ES-I3 (cell line): ENCODE results near the gene RTL10.

Source experiments
- H3K36me3 ChIP-seq: 2 replicates; pipeline ENCODE4 v1.6.1; 2013; ENCODE audit warnings: mild to moderate bottlenecking, low read length, control low read depth, moderate library complexity; ENCODE audit not compliant: insufficient read depth
- H3K4me1 ChIP-seq: 2 replicates; pipeline ENCODE4 v1.6.1; 2013; ENCODE audit warnings: mild to moderate bottlenecking, control low read depth, low read length; ENCODE audit not compliant: insufficient read depth
- H3K9ac ChIP-seq: 2 replicates; pipeline ENCODE4 v1.6.1; 2013; ENCODE audit warnings: low read depth, mild to moderate bottlenecking, low read length, moderate library complexity
- H3K9me3 ChIP-seq: 2 replicates; pipeline ENCODE4 v1.6.1; 2013; ENCODE audit warnings: mild to moderate bottlenecking, low read length, moderate library complexity; ENCODE audit not compliant: control insufficient read depth, insufficient read depth

Gene RTL10

GRCh38 chr22:19875531-19876313 lies 21.0 kb upstream of the RTL10 start:
- Histone ChIP-seq H3K4me1 (peaks cover 15% of the 10 kb centered on the region; the same call in 1 of the 2 replicates), H3K9ac (no peak overlapping the region), H3K9me3 (no peaks in the 10 kb centered on the region), H3K36me3 (peaks cover 15% of the 10 kb centered on the region)

GRCh38 chr22:19875061-19875530 lies 20.4 kb upstream of the RTL10 start:
- H3K9me3 ChIP-seq: no peaks in the 10 kb centered on the region
- no peak overlapping the region for H3K9ac ChIP-seq
- H3K36me3 ChIP-seq: peaks cover 15% of the 10 kb centered on the region
- H3K4me1 ChIP-seq: peaks cover 9% of the 10 kb centered on the region; the same call in 1 of the 2 replicates

GRCh38 chr22:19874307-19875060 lies 19.8 kb upstream of the RTL10 start:
- H3K9ac ChIP-seq: no peak overlapping the region
- no peaks in the 10 kb centered on the region for H3K9me3 ChIP-seq
- peaks cover 15% of the 10 kb centered on the region for H3K36me3 ChIP-seq
- H3K4me1 ChIP-seq: peaks cover 3% of the 10 kb centered on the region; the same call in 1 of the 2 replicates

GRCh38 chr22:19873960-19874306 lies 19.3 kb upstream of the RTL10 start:
- H3K9me3 ChIP-seq: no peaks in the 10 kb centered on the region
- peaks cover 3% of the 10 kb centered on the region; the same call in 1 of the 2 replicates for H3K4me1 ChIP-seq
- H3K9ac ChIP-seq: no peak overlapping the region
- peaks cover 15% of the 10 kb centered on the region for H3K36me3 ChIP-seq

- H3K4me1 ChIP-seq: peaks cover 7% of the 10 kb centered on the region; the same call in 1 of the 2 replicates
- peaks cover 14% of the 10 kb centered on the region for H3K36me3 ChIP-seq
- no peaks in the 10 kb centered on the region for H3K9me3 ChIP-seq
- no peak overlapping the region for H3K9ac ChIP-seq
Observed at GRCh38 chr22:19873138-19873959, 18.7 kb upstream of the RTL10 start.

GRCh38 chr22:19872779-19873137 lies 18.1 kb upstream of the RTL10 start:
- H3K36me3 ChIP-seq: peaks cover 8% of the 10 kb centered on the region; the same call in 1 of the 2 replicates
- H3K9ac ChIP-seq: no peak overlapping the region
- peaks cover 5% of the 10 kb centered on the region; the same call in 1 of the 2 replicates for H3K4me1 ChIP-seq
- H3K9me3 ChIP-seq: no peaks in the 10 kb centered on the region

GRCh38 chr22:19871845-19872778 lies 17.4 kb upstream of the RTL10 start:
- no peaks in the 10 kb centered on the region for H3K9me3 ChIP-seq
- no peak overlapping the region for H3K9ac ChIP-seq
- H3K36me3 ChIP-seq: peaks cover 3% of the 10 kb centered on the region; the same call in 1 of the 2 replicates
- peaks cover 5% of the 10 kb centered on the region; the same call in 1 of the 2 replicates for H3K4me1 ChIP-seq

GRCh38 chr22:19871023-19871844 lies 16.6 kb upstream of the RTL10 start:
- no peaks in the 10 kb centered on the region for H3K9me3 ChIP-seq
- peaks cover 2% of the 10 kb centered on the region; the same call in 1 of the 2 replicates for H3K36me3 ChIP-seq
- H3K9ac ChIP-seq: no peak overlapping the region
- peaks cover 5% of the 10 kb centered on the region; the same call in 1 of the 2 replicates for H3K4me1 ChIP-seq

- peaks cover 5% of the 10 kb centered on the region; the same call in 1 of the 2 replicates for H3K4me1 ChIP-seq
- H3K9ac ChIP-seq: no peak overlapping the region
- no peaks in the 10 kb centered on the region for H3K9me3 ChIP-seq
- H3K36me3 ChIP-seq: no peaks in the 10 kb centered on the region
Observed at GRCh38 chr22:19870153-19871022, 15.7 kb upstream of the RTL10 start.

- H3K9ac ChIP-seq: no peak overlapping the region
- H3K36me3 ChIP-seq: no peaks in the 10 kb centered on the region
- H3K9me3 ChIP-seq: no peaks in the 10 kb centered on the region
- peaks cover 5% of the 10 kb centered on the region; the same call in 1 of the 2 replicates for H3K4me1 ChIP-seq
Observed at GRCh38 chr22:19869497-19870152, 15.0 kb upstream of the RTL10 start.

GRCh38 chr22:19868773-19869471 lies 14.2 kb upstream of the RTL10 start:
- no peaks in the 10 kb centered on the region for H3K36me3 ChIP-seq
- no peak overlapping the region for H3K9ac ChIP-seq
- H3K4me1 ChIP-seq: peaks cover 5% of the 10 kb centered on the region; the same call in 1 of the 2 replicates
- no peaks in the 10 kb centered on the region for H3K9me3 ChIP-seq
